AG09319 (cell line): Measurements from ENCODE around the gene PXDN.

Experiments
- DNase-seq: peaks from one replicate; pipeline ENCODE4 v3.0.0-alpha.2; 2010; ENCODE audit warnings: low read depth; ENCODE audit errors: extremely low read depth
- CTCF ChIP-seq: IDR thresholded peaks from 2 replicates; pipeline ENCODE4 v1.5.1; 2011; ENCODE audit warnings: low read depth, mild to moderate bottlenecking, inconsistent platforms, low read length, moderate library complexity

PXDN gene

GRCh38 chr2:1660656-1661640 is 83.4 kb downstream of the PXDN start:
- DNase-seq: no peak
- no peak for TF ChIP-seq CTCF

GRCh38 chr2:1659951-1660565 is 84.3 kb downstream of the PXDN start:
- no peak for TF ChIP-seq CTCF
- DNase-seq: no peak

- DNase-seq: no peak
- TF ChIP-seq CTCF: no peak
Measured at GRCh38 chr2:1658394-1659151, 85.7 kb downstream of the PXDN start.

- no peak for DNase-seq
- no peak for TF ChIP-seq CTCF
Measured at GRCh38 chr2:1656961-1657841, 87.1 kb downstream of the PXDN start.

- no peak for DNase-seq
- TF ChIP-seq CTCF: no peak
Measured at GRCh38 chr2:1656326-1656960, 87.9 kb downstream of the PXDN start.

- no peak for DNase-seq
- no peak for TF ChIP-seq CTCF
Measured at GRCh38 chr2:1655461-1655860, 88.9 kb downstream of the PXDN start.
